Peyer's patch (tissue), 4 donors: Measurements from ENCODE around the gene SYCN.
"Not testable (repeated sequence)": the region's sequence is repeated elsewhere in the genome, so short reads cannot be mapped to it uniquely, and the experiment has no call there.

Source experiments
- CTCF ChIP-seq, 6 experiments: fragments of 450-650 bp in 4 of 6; fragments of 200-600 bp in 2 of 6; sonication (generic) in 1 of 6; IDR thresholded peaks; one replicate each; pipeline ENCODE4 v1.5.1; 2017 to 2019; ENCODE audit warnings: antibody characterized with exemption in 6 of 6, mild to moderate bottlenecking in 3 of 6, moderate library complexity in 1 of 6
- POLR2A ChIP-seq, 2 donors: fragments of 450-650 bp; IDR thresholded peaks; one replicate each; pipeline ENCODE4 v1.5.1; 2017; ENCODE audit warnings: antibody characterized with exemption in 2 of 2, mild to moderate bottlenecking in 2 of 2, moderate library complexity in 2 of 2

GRCh38 chr19:39219108-39219507, 15.0 kb upstream of the SYCN start:
- TF ChIP-seq CTCF, POLR2A (IDR thresholded peaks at IDR 0.05): not testable (repeated sequence)
